Measurements from ENCODE around the gene DSN1. TPM values are rescaled to one million over a fixed set of nuclear protein-coding genes. Genes with fewer than 3 reads are reported as not detected.
A peak's percentile ranks its signal among the peaks of the same experiment; 100 is the strongest.

The DSN1 gene
- total and polyA plus RNA-seq, 9 donors: 3.3 to 7.0 (median 6.0) TPM

GRCh38 chr20:36786663-36787062, 13.1 kb upstream of the DSN1 start:
- no peak overlapping the region for H3K4me3 ChIP-seq
- TF ChIP-seq EP300 (IDR thresholded peaks at IDR 0.05) (no peak), POLR2A (IDR thresholded peaks at IDR 0.05) (no peak)
- no peaks in the 10 kb centered on the region for H3K36me3 ChIP-seq
- intact Hi-C loops (cut with DNase I): no loop called here
- H3K9me3 ChIP-seq: no peaks in the 10 kb centered on the region
- no peaks in the 10 kb centered on the region for H3K4me1 ChIP-seq (ENCODE audit: insufficient read depth)
- no peak for DNase-seq
- no peaks in the 10 kb centered on the region for H3K27me3 ChIP-seq
- WGBS, 3 donors: 77 to 84% (median 81%) methylated on average over 5 of the region's 5 CpGs
- H3K27ac ChIP-seq: no peak overlapping the region

- no peak for DNase-seq
- H3K27ac ChIP-seq: no peak overlapping the region
- no peaks in the 10 kb centered on the region for H3K27me3 ChIP-seq
- H3K4me1 ChIP-seq (ENCODE audit: insufficient read depth): no peaks in the 10 kb centered on the region
- 91 to 94% (median 91%) methylated on average over 13 of the region's 13 CpGs for WGBS, 3 donors
- intact Hi-C loops (cut with DNase I): no loop called here
- H3K4me3 ChIP-seq: no peak overlapping the region
- TF ChIP-seq CTCF (IDR thresholded peaks at IDR 0.05): no peak
- no peak for TF ChIP-seq POLR2A (IDR thresholded peaks at IDR 0.05)
- no peak for TF ChIP-seq EP300 (IDR thresholded peaks at IDR 0.05)
- no peaks in the 10 kb centered on the region for H3K9me3 ChIP-seq
- H3K36me3 ChIP-seq: no peaks in the 10 kb centered on the region
Measured at GRCh38 chr20:36786246-36786645, 12.7 kb upstream of the DSN1 start.

GRCh38 chr20:36785308-36785707, 11.7 kb upstream of the DSN1 start:
- intact Hi-C loops (cut with DNase I): no loop called here
- no peaks in the 10 kb centered on the region for H3K36me3 ChIP-seq

GRCh38 chr20:36784900-36785299, 11.3 kb upstream of the DSN1 start:
- H3K4me3 ChIP-seq: no peak overlapping the region
- H3K9me3 ChIP-seq: no peaks in the 10 kb centered on the region
- DNase-seq: peak in 1 of 5 donors; percentile 39
- H3K27ac ChIP-seq: no peak overlapping the region
- H3K4me1 ChIP-seq (ENCODE audit: insufficient read depth): no peaks in the 10 kb centered on the region
- intact Hi-C loops (cut with DNase I): no loop called here
- H3K36me3 ChIP-seq: no peaks in the 10 kb centered on the region
- 61 to 71% (median 62%) methylated on average over 9 of the region's 9 CpGs for WGBS, 3 donors
- no peak for TF ChIP-seq EP300 (IDR thresholded peaks at IDR 0.05)
- no peak for TF ChIP-seq CTCF (IDR thresholded peaks at IDR 0.05)
- no peak for TF ChIP-seq POLR2A (IDR thresholded peaks at IDR 0.05)
- no peaks in the 10 kb centered on the region for H3K27me3 ChIP-seq

More at GRCh38 chr20:36785308-36785707, 11.7 kb upstream of the DSN1 start:
- no peak overlapping the region for H3K27ac ChIP-seq
- H3K4me1 ChIP-seq (ENCODE audit: insufficient read depth): no peaks in the 10 kb centered on the region
- H3K27me3 ChIP-seq: no peaks in the 10 kb centered on the region
- TF ChIP-seq EP300 (IDR thresholded peaks at IDR 0.05) (no peak), CTCF (IDR thresholded peaks at IDR 0.05) (no peak), POLR2A (IDR thresholded peaks at IDR 0.05) (no peak)
- no peak for DNase-seq
- H3K4me3 ChIP-seq: no peak overlapping the region
- H3K9me3 ChIP-seq: no peaks in the 10 kb centered on the region
- WGBS, 3 donors: 59 to 80% (median 63%) methylated on average over 2 of the region's 2 CpGs

- Histone ChIP-seq H3K27me3 (no peaks in the 10 kb centered on the region), H3K36me3 (no peaks in the 10 kb centered on the region), H3K4me1 (ENCODE audit: insufficient read depth) (no peaks in the 10 kb centered on the region), H3K27ac (no peak overlapping the region), H3K4me3 (no peak overlapping the region), H3K9me3 (no peaks in the 10 kb centered on the region)
- intact Hi-C loops (cut with DNase I): no loop called here
- no peak for DNase-seq
- TF ChIP-seq CTCF (IDR thresholded peaks at IDR 0.05) (no peak), EP300 (IDR thresholded peaks at IDR 0.05) (no peak), POLR2A (IDR thresholded peaks at IDR 0.05) (no peak)
- WGBS, 3 donors: 94 to 96% (median 95%) methylated on average over 7 of the region's 7 CpGs
Measured at GRCh38 chr20:36784116-36784515, 10.6 kb upstream of the DSN1 start.
